GM21390 (cell line): Measurements from ENCODE around the gene TNFRSF13B.
"Not testable (repeated sequence)": the region's sequence is repeated elsewhere in the genome, so short reads cannot be mapped to it uniquely, and the experiment has no call there.

Experiments
- ATAC-seq: cut with Tn5 transposase; IDR thresholded peaks from one replicate; pipeline ENCODE4 v1.9.1; 2021; ENCODE audit not compliant: unreplicated experiment

Gene TNFRSF13B

DNA sequence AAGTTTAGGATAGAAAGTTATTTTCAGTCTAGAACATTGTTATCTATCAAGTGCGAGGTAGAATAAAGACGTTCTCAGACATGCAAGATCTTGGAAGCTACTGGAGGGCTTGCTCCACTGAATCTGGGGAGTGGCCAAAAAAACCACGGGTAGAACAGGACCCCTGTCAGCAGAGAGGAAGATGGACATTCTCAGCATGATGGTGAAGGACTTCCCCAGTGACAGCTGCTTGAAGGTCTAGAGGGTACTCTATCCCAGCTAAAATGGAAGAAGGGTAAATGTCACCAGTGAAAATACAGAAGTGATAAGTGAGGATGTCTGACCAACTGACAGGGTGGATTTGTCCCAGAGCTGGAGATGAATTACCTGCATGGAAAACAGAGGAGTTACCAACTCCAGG lies 10.1 kb downstream of the TNFRSF13B start:
- ATAC-seq = no peak

DNA sequence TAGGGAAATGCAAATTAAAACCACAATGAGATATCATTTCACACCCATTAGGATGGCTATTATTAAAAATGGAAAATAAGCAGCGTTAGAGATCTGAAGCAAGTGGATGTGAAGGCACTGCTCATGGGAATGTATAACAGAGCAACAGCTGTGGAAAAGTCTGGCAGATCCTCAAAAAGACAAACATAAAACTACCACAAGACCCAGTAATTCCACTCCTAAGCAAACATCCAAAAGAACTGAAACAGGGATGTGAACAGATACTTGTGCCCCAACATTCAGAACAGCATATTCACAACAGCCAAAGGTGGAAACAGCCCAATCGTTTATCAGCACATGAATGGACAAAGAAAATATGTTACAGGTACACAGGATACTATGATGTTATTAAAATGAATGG lies 10.9 kb downstream of the TNFRSF13B start:
- not testable (repeated sequence) for ATAC-seq

- not testable (repeated sequence) for ATAC-seq
Measured at GRCh38 chr17:16955011-16955410, 16.9 kb downstream of the TNFRSF13B start.

DNA sequence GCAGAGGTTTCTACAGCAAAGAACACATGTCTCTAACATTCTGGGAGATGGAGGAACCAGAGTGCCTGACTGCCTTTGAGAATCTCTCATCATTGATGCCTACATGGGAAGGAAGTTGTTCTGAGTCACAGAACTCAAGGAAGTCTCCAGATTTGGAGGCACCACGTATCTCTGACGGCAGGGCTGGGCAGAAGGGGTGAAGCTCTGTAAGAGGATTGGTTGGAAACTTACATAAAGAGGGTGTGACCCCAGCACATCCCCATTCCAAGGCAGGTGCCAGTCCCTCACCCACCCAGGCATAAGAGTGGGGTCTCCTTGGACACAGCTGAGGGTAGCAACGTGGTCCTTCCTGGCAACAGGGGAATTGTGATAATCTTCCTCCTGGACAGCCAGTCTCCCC lies 17.4 kb downstream of the TNFRSF13B start:
- no peak for ATAC-seq

GRCh38 chr17:16953841-16954240 lies 18.1 kb downstream of the TNFRSF13B start:
- no peak for ATAC-seq

DNA sequence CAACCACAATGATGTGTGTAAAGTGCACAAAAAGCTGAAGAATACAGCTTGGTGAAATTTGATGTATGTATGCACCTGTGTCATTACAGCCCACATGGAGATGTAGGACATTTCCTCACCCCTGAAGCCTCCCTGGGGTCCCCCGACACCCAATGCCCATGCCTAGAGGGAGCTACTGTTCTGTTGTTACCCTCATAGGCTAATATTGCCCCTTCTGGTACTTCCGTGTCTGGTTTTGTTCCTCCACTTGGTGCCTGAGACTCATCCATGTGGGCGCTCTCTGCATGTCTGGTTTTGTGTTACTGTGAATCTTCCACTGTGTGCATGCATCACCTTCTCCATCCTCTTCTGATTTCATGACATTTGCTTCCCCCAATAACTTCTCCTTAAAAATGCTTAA lies 18.6 kb downstream of the TNFRSF13B start:
- no peak for ATAC-seq

- ATAC-seq = no peak
Measured at GRCh38 chr17:16952401-16952800, 19.5 kb downstream of the TNFRSF13B start.

DNA sequence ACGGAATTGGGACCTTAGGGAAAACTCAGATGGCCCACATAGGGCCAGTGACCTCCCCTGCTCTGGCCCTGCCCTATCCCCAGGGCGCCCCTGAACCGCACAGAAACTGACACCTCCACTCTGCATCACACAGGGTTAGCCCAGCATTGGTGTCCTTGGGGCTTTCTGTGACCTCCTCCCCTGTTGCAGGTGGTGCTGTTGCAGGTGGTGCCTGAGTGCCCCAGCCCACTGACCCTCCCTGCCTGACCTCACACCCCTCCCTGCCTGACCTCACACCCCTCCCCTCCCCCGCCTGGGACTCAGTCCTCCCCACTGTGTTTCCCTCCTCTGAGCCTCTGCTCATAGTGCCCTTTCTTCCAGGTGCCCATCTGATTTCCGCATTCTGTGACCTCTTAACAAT lies 21.4 kb downstream of the TNFRSF13B start:
- no peak for ATAC-seq

DNA sequence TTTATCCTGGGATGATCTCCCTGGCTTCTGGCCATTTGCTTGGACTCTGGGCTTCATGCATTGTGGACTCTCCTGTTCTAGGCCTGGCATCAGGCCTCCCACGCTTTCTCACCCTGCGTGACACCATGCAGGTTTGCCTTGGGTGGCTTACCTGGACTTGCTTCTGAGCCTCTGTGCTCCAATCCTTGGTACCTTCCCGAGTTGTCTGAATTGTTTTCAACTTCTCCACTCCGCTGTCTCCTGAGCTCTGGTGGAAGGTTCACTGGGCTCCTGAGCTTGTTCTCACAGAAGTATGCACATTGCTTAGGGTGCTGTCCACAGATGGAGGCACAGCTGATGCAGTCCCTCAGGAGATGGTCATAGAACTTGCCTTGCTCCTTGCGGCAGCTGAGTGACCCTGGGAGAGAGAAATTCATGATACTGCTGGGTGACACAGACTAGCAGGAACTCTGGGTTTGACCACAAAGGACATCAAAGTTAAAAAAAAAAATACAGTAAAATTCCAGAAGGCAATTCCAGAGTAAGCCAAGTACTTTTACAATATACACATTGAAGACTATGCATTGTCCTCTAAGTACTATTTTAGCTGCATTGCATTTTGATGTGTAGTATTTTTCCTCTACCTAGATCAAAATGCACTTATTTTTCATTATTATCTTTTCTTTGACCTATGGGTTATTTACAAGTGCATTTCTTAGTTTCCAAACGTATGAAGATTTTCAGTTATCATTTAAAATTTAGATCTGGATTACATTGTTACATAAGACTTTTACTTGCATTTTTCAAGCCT lies 23.1 kb downstream of the TNFRSF13B start:
- no peak for ATAC-seq

GRCh38 chr17:16947470-16947869 lies 24.4 kb downstream of the TNFRSF13B start:
- ATAC-seq = no peak

- ATAC-seq = no peak
Measured at GRCh38 chr17:16945663-16946218, 26.2 kb downstream of the TNFRSF13B start.

GRCh38 chr17:16945136-16945482 lies 26.8 kb downstream of the TNFRSF13B start:
- ATAC-seq = no peak

DNA sequence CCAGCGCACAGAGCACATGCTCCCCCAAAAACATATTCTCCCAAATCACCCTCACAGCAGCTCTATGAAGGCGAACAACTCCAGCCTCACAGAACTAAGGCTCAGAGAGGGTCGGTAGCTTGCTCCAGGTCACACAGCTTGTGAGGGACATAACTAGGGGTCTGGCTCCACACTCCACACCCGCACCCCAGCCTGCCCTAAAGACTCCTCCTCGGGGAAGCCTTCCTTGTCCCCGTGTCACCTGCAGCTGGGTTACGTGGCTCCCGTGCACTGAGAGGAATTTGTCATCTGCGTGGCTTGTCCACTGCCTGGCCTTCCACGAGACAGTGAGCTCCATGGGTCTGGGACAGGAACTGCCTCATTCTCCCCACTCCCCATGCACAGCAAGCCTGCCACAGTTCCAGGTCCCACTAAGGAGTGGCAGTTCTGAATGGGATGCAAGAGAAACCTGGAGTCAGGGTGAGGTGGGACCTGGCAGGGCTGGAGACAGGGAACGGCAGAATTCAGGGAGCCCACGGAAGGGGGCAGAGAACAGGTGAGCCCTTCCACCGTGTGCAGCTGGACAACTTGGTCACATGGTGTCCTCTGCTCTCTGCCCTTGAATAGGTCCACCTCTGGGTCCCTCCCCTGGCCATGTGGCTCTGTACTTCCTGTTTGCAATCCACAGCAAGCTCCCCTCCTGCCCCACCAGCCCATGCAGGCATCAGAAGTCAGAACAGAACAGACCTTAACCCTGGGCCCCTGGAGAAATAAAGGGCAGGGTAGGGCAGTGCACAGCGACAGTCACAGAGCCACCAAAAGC lies 27.4 kb downstream of the TNFRSF13B start:
- no peak for ATAC-seq

DNA sequence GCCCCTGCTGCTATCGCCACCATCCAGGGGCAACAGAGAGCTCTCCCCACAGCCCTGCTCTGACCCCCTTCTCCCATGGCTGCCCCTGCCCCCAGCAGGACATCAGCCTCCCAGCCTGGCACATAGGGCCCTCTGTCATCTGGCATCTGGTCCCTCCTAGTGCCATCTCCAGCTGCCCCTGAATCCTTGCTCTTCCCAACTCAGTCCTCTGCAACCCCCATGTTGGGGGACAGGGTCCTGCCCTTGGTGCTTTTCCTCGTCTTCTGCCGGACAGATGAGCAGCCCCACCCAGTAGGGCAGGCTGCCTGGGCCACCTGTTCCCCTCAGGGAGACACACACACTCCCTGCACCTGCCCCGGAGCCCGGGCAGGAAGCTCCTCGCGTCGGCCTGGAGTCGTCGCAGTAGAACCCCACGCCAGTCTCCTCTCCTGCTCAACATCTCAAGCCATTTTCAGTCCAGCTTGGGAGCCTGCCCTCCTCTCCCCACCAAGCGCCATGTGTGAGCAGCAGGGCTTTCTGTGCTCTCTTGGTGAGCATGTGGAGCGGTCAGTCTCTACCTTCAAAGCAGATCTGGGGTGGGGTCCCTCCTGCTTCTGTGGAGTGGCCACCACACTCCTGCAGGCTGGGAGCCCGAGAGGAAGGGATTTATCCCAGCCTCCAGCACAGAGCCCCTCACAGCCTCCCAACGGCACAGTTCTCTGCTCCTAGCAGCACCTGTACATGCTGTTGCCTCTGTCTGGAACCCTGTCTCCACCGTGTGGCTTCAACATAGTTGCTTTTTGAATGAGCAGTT lies 28.2 kb downstream of the TNFRSF13B start:
- ATAC-seq = no peak

DNA sequence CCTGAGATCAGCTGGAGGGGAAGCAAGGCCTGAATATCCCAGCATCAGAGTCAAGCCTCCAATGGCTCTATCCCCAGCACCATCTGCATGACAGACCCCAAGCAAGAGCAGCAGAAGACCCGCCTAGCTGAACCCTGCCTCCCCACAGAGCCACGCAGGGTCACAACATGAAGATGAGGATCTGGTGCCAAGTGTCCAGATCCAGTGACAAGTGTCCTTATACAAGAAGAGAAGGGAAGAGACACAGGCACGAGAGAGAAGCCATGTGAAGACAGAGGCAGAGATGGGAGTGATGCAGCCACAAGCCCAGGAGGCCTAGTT lies 28.9 kb downstream of the TNFRSF13B start:
- ATAC-seq = no peak

- no peak for ATAC-seq
Measured at GRCh38 chr17:16942141-16943031, 29.5 kb downstream of the TNFRSF13B start.

GRCh38 chr17:16941072-16942036 lies 30.6 kb downstream of the TNFRSF13B start:
- ATAC-seq = no peak

GRCh38 chr17:16940116-16940881 lies 31.6 kb downstream of the TNFRSF13B start:
- no peak for ATAC-seq
